Measurements from ENCODE around the gene DSCAML1.

DSCAML1 gene

DNA sequence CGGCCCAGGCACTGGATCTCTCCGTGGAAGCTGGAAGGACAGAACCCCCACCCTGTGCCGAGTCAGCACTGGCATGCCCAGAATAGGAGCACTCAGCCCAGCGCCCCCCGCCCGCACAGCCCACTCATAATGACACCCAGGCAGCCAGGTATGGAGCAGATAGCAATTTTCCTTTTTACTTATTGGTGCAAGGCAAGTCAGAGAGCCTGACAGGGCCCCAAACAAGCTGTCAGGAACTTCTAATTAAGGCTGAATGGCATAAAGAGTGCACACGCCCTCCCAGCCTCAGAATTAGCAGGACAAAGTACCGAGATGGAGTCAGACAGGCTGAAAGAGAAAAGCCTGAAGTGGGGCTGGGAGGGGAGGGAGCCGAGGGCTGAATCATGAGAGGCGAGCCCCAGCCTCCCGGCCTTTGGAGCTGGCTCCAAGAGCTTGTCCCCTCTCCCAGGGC lies 76.9 kb downstream of the DSCAML1 start:
- no peak for DNase-seq

DNA sequence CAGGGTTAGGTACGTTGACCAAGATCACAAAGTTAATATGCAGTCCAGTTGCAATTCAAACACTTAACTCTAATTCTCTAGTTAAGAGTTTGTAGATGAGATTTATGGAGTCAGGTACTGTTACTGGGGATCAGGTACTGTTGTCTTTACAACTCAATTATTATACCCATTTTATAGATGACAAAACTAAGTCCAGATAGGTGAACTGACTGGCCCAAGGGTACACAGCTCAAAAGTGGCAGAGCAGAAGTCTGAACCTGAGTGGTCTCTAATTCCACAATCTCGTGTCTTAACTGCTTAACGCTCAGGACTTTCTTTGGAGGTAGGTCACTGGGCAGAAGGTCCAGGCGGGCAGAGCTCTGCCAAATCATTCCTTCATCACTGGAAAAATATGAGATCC lies 77.5 kb downstream of the DSCAML1 start:
- DNase-seq = no peak

DNA sequence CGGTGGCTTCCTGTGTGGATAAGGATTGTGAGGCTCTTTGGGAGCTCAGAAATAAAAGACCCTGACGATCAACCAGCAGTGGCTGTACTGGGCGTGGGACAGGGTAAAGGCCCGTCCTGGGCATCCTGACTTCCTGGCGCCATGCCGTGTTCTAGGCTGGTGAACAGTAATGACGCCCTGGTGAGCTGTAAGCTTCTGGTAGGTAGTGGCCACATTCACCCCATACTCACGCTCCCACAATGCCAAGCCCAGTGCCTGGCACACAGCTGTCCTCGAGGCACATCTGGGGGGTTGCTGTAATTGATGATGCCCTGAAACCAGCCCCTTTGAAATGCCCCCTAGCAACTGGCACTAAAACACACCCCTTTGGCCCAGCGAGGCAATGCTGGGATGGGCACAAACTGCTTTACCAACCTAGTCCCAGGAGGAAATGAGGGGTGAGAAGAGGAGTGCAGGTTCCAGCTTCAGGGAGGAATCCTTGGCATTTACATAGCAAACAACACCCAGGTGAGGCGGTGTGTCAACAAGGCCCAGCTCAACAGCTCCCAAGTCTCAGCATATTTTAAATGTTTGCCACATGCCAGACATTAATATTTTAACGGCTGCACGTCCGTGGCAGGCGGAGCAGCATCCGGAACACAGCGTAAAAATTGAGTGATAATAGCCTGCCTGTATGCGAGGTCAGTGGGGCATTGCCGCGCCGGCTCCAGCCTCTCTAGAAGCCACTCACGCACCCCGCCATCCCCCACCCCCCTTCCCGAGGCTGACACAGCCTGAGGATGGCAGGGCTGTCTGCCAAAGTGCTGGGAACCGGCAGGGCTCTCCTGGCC lies 79.3 kb downstream of the DSCAML1 start:
- peak; percentile 81 for DNase-seq

DNA sequence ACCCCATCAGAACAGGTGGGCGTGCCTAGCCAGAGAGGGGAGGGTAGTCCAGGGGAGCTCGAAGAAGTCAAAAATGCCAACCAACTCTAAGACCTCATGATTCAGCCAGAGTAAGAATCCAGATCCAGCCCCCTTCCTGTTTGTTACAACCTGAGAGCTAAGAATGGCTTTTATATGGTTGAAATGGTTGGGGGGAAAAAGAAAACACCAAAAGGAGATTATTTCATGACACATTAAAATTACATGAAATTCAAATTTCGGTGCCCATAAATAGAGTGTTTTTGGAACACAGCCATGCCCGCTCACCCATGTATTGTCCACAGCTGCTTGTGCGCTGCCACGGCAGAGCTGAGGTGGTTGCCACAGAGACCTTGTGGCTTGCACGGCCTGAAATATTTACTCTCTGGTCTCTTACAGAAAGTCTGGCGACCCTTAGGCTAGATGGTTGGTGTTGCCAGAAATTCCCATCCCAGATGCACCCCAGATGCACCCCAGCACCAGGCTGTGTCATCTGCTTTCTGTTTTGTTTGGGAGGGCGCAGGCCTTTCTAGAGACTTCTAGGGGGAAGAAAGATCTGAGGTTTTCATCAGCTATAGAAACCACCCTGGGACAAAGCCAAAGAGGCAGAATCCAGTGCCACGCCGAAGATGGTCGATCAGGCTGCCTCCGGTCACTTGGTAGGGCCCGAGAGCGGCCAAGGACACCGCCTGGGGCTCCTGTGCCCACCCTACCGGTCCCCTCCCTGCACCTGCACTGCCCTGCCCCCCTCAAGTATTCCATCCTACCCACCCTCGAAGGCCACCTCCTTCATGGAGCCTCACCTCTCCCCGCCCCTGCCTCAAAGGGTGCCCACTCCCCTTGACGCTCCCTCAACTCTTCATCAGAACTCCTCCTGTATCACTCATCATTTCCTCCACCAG lies 80.2 kb downstream of the DSCAML1 start:
- peak; percentile 14 for DNase-seq

GRCh38 chr11:117715801-117716200 lies 81.2 kb downstream of the DSCAML1 start:
- DNase-seq = no peak

GRCh38 chr11:117713538-117713991 lies 83.5 kb downstream of the DSCAML1 start:
- peak; percentile 25 for DNase-seq

GRCh38 chr11:117712530-117712929 lies 84.5 kb downstream of the DSCAML1 start:
- no peak for DNase-seq

DNA sequence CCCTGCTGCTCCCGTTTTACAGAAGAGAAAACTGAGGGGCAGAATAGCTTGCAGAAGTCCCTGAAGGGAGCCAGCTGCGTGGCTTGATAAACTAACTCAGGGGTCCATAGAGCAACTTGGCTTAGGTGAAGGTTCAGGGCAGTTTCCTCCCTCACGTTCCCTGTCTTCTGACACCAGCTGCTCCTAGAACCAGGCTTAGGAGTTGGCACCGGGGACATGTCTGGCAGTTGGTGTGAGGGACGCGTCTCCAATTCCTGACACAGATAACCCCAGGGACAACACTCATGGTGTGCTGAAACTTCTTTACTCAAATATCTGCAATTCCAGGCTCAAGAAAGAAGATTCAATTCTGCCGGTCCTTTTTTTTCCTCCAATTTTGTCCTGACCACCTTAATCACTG lies 85.7 kb downstream of the DSCAML1 start:
- no peak for DNase-seq

DNA sequence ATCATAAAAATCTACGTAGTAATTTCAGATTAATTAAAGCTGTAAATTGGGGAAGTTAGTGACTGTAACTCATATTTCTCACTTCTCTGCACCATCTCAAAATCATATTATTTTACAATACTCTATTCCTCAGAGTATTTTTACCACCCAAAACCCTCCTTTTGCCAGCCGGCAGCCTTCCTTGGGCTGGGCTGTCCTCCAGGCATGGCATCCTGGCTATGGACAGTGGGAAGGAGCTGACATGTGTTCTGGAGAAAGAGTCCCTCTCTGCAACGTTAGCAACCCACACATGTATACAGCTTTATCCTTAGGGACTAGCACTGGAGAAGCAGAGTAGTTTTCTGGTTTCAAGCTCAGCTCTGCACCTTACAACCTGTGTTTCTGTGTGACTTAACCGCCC lies 86.8 kb downstream of the DSCAML1 start:
- DNase-seq = no peak

GRCh38 chr11:117706322-117706814 lies 90.6 kb downstream of the DSCAML1 start:
- no peak for DNase-seq

DNA sequence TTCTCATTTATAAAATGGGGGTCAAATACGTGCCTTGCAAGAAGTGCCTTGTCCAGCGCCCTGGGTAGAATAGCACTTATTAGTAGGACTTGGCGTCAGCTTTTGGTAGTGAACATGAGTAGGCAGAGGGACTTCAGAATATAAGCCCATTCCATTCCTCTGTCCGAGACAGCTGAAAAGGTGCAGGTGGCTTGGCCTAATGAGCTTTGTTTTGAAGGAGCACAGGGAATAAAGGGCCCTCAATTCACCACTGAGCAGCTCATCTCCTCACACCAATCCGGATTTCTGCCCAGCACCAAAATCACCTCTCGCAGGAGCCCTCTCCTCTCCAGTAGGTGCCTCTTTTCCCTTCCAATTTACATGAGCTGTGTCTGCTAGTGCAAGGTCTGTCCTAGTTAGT lies 91.2 kb downstream of the DSCAML1 start:
- no peak for DNase-seq

DNA sequence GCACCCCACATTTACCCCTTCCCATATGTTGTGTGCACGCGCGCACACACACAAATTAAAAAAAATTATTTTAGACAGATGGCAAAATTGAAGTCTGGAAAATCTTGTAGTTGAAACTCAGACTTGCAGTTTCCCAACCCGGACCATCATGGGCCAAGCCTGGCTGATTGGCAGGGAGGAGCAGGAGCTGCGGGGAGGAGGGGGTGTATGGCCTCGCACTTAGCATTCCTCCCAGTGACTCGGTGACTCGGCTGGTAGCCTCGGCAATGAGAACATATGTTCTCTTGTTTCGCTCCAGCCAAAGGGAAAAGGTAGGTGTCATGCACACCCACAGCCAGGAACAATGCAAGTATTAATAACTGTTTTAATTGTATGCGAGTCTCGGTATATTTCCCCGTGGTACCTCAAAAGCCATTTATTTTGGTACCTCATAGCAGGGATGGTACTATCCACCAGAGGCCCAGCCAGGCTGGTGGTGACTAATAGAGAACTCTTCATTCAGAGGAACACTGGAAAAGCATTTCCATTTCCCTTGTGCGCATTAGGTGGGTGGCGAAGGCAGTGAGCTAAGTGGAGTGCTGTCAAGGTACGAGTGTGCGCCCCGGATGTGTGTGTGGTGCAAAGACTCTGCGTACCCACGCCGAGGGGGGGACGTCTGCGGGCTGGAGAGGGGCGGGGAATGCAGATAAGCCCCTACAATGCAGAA lies 92.5 kb downstream of the DSCAML1 start:
- peak; percentile 46 for DNase-seq

DNA sequence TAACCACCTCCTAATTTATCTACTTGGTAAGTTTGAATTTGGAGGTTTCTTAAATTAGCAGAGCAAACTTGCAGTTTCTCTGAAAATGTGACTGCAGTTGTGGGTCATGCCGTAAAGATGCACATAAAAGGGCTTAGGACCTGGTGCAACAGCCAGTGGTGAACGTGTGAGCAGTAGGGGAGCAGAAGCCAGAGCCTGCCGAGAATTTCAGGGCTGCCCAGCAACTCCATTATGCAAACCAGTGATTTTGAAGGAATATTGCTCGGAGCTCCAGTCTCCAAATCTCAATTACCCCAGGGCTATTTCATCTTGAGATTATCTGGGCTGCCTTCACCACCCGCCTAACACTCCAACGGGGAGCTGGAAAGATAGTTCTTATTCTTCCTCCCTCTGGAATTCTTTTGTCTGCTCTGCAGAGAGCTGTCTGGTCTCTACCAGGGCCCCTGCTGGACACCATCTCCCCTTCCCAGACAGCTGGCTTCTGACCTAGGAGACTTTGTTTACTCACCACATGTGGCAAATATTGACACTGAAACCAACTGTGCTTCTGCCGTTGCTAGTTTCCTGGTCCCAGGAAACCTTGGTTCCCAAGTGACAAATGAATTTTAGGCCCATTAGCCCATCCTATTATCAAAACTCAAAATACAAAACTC lies 93.9 kb downstream of the DSCAML1 start:
- peak; percentile 91 for DNase-seq

- peak; percentile 25 for DNase-seq
Observed at GRCh38 chr11:117701781-117702180, 95.2 kb downstream of the DSCAML1 start.

DNA sequence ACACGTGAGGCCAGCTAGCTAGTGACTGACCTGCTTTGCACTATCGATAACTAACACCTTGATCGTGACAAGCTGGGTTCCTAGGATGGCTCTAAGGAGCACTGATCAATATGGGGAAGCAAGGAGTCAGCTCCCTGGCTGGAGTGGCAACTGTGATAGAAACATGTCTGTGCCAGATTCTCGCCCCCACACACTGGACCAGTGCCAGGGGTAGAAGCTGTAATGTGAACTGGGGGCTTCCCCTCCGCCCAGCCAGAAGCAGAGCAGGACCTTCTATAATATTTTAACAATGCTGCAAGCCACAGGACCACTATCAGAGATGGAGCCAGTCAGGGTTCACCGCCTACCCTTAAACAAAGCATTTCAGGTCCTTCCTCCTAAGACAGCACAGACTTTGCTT lies 96.5 kb downstream of the DSCAML1 start:
- DNase-seq = no peak

DNA sequence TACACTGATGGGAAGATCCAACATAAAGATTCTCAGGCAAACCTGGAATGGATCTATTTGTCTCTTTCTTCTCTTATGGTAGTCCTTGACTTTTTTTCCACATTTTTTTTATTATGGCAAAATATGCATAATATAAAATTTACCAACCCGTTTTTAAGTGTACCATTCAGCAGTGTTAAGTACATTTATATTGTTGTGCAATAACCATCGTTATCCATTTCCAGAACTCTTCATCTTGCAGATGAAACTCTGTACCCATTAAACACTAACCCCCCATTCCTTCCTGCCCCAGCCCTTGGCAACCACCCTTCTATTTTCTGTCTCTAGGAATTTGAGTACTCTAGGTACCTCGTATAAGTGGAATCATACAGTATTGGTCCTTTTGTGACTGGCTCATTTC lies 99.7 kb downstream of the DSCAML1 start:
- no peak for DNase-seq

GRCh38 chr11:117696540-117696939 lies 100.5 kb downstream of the DSCAML1 start:
- peak; percentile 65 for DNase-seq

- DNase-seq = no peak
Observed at GRCh38 chr11:117693344-117693743, 103.7 kb downstream of the DSCAML1 start.

DNA sequence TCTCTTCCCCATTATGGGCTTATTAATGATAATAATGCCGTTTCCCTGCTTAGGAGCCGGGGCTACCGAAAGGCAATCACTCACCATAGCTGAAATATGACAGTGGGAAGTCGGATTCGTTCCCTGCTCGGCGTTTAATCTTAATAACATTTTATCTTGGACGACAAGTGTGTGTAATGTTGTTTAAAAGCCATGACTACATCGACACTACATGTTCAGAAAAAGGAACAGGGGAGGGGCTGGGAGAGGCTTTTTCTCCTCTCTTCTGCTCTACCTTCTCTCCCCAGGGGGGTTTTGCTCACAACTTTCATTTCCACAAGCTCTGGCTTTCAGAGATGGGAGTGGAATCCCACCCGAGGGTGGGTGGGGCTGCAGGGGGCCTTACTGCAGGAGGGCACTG lies 105.5 kb downstream of the DSCAML1 start:
- no peak for DNase-seq

GRCh38 chr11:117691218-117691514 lies 105.8 kb downstream of the DSCAML1 start:
- no peak for DNase-seq

- no peak for DNase-seq
Observed at GRCh38 chr11:117690484-117691217, 106.4 kb downstream of the DSCAML1 start.

DNA sequence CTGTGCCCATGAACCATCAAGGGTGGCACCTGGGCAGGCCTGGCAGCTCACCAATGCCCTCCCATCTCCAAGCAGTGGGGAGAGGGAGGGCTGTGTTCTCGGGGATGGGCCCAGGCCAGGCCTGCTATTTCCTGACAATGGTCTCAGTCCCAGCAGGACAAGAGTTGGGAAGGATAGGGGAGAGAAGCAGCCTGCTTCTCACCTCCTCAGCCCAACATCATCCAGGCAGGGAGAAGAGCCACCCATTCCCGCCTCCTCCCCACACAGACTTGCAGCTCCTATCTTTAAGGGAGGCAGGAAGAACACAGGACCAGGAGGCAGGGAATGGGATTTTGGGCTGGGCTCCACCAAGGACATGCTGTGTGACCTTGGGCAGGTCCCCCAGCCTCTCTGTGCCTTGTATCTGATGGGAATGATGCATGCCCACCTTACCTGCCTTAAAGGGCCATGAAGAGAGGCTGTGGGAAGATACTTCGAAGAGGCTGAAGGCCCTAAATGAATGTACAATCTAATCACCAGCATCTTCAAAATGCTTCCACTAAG lies 108.7 kb downstream of the DSCAML1 start:
- DNase-seq = no peak

All from DMS153 (cell line).